Caco-2 (cell line): ENCODE results near the gene ZSCAN2. TPM values are rescaled to one million over a fixed set of nuclear protein-coding genes. Genes with fewer than 3 reads are reported as not detected.
"Not testable (repeated sequence)": the region's sequence is repeated elsewhere in the genome, so short reads cannot be mapped to it uniquely, and the experiment has no call there.

Experiments
- BruUV-seq: library from RNA; stranded (reverse); fragments of 400-500 nt; replicated peaks from 2 replicates; lab custom pipeline; 2021; lab: Mats Ljungman, UMichigan
- CTCF ChIA-PET: fragments of 300-600 bp; sonication (Branson Sonifier 250); formaldehyde crosslinking; loops from one replicate; lab custom pipeline; 2022; ENCODE audit warnings: antibody characterized with exemption; lab: Charles Lee
- POLR2A ChIA-PET: fragments of 300-600 bp; sonication (Branson Sonifier 250); formaldehyde crosslinking; loops from one replicate; lab custom pipeline; 2022; ENCODE audit warnings: antibody characterized with exemption; lab: Charles Lee
- DNase-seq, 2 experiments: peaks; one replicate each; pipeline versions ENCODE4 v3.0.0 to v3.0.0-alpha.2; 2020 to 2022
- H3K27me3 ChIP-seq: replicated peaks from 2 replicates; pipeline ENCODE4 v1.6.0; 2011; ENCODE audit warnings: low read length; ENCODE audit not compliant: control insufficient read depth, insufficient read depth
- H3K36me3 ChIP-seq: 2 replicates; pipeline ENCODE4 v1.5.1; 2011; ENCODE audit warnings: low read length; ENCODE audit not compliant: control insufficient read depth, insufficient read depth
- H3K4me1 ChIP-seq: fragments of 250-450 bp; sonication (Bioruptor Pico); 2 replicates; pipeline ENCODE4 v1.5.1; 2020; ENCODE audit warnings: mild to moderate bottlenecking
- H3K4me3 ChIP-seq: 2 replicates; pipeline ENCODE4 v1.5.1; 2011; ENCODE audit warnings: low read depth, mild to moderate bottlenecking, control low read depth, low read length
- H3K9me3 ChIP-seq: fragments of 250-450 bp; sonication (Bioruptor Pico); 2 replicates; pipeline ENCODE4 v1.5.1; 2020; ENCODE audit warnings: mild to moderate bottlenecking, moderate library complexity
- H3K27ac Mint-ChIP-seq: one replicate; pipeline ENCODE4 v1.8.0; 2022; ENCODE audit warnings: mixed read lengths; ENCODE audit not compliant: unreplicated experiment
- H3K27me3 Mint-ChIP-seq: one replicate; pipeline ENCODE4 v1.8.0; 2022; ENCODE audit warnings: mixed read lengths; ENCODE audit not compliant: insufficient read depth, unreplicated experiment
- H3K36me3 Mint-ChIP-seq: one replicate; pipeline ENCODE4 v1.8.0; 2022; ENCODE audit warnings: mild to moderate bottlenecking, mixed read lengths; ENCODE audit not compliant: insufficient read depth, unreplicated experiment
- H3K4me1 Mint-ChIP-seq: one replicate; pipeline ENCODE4 v1.8.0; 2022; ENCODE audit warnings: low read depth, mixed read lengths; ENCODE audit not compliant: unreplicated experiment
- H3K4me3 Mint-ChIP-seq: one replicate; pipeline ENCODE4 v1.8.0; 2022; ENCODE audit warnings: mild to moderate bottlenecking, moderate library complexity, mixed read lengths; ENCODE audit not compliant: unreplicated experiment
- H3K9me3 Mint-ChIP-seq: one replicate; pipeline ENCODE4 v1.8.0; 2022; ENCODE audit warnings: mixed read lengths; ENCODE audit not compliant: unreplicated experiment
- CTCF ChIP-seq, 2 experiments: fragments of 200-600 bp in 1 of 2; IDR thresholded peaks; 1 replicate in 1 of 2; 2 replicates in 1 of 2; pipeline versions ENCODE4 v1.5.1 to v1.8.0; 2011 to 2022; ENCODE audit warnings: antibody characterized with exemption in 1 of 2, control low read depth in 1 of 2, inconsistent platforms in 1 of 2, low read depth in 1 of 2, low read length in 1 of 2, mild to moderate bottlenecking in 1 of 2, moderate library complexity in 1 of 2; ENCODE audit not compliant: insufficient read depth in 1 of 2, severe bottlenecking in 1 of 2, unreplicated experiment in 1 of 2
- intact Hi-C: fragments of 100-400 bp; cut with micrococcal nuclease; formaldehyde crosslinking; loops from one replicate; pipeline ENCODE4 v1.10.0; 2022; ENCODE audit not compliant: unreplicated experiment
- total RNA-seq: library from RNA; stranded (reverse); gene quantifications from 2 replicates; pipeline ENCODE4 v1.2.3, GENCODE V29; 2022

The ZSCAN2 gene
- total RNA-seq, 1 experiment from 2014 or later: 12.9 TPM

DNA sequence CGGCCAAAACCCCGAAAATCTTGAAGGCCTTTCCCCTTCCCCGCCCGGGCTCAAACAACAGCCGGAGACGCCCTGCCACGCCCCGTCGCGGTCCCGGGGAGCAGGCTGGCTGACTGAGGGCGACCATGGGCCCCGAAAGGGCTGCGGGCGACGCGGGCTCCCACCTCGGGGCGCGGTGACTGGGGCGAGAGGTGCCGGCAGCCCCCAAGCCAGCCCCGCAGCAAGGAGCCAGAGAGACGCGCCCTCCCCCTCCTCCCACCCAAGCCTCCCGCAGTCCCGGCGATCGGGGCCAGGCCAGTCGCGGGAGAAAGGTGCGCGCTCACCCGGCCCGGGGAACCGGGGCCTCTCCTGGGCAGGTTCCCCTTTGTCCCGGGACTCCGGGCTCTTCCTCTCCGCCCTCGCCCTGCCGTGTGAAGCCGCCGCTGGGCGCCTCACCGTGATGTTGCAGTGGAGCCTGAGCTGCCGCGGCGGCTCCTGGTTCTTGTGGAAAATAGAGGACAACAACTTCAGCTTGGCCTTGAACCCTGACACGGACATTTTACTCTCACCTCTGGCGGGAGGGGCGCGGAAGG lies 30.6 kb upstream of the ZSCAN2 start:
- intact Hi-C loops: no loop called here
- no TSS peak for BruUV-seq
- peak overlapping the region; percentile 21 for H3K27ac Mint-ChIP-seq

DNA sequence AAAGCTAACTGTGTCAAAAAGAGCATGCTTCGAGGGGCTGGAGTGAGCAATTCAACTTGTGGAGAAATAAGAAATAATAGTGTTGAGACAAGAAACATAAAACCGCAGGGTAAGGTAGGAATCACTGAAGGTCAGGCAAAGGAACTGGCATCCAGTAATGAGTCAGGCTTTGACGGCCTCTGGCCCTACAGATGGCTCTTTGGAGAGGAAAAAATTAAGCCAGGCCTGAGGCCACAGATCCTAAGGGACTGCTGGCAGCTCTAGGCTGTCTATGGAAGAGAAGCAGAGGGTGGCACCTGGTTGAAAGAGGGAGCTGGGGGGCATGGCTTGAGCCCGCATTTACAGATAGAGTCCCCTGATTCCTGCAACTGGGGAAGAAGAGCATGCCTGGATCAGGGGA lies 28.6 kb upstream of the ZSCAN2 start:
- Mint-ChIP-seq H3K27me3 (no peaks in the 10 kb centered on the region), H3K27ac (no peak overlapping the region), H3K4me1 (peaks cover 6% of the 10 kb centered on the region), H3K9me3 (no peaks in the 10 kb centered on the region), H3K4me3 (no peak overlapping the region), H3K36me3 (no peaks in the 10 kb centered on the region)
- no TSS peak for BruUV-seq
- Histone ChIP-seq H3K36me3 (no peaks in the 10 kb centered on the region), H3K9me3 (no peaks in the 10 kb centered on the region), H3K4me3 (no peak overlapping the region), H3K4me1 (peaks cover 3% of the 10 kb centered on the region; the same call in 1 of the 2 replicates), H3K27me3 (no peaks in the 10 kb centered on the region)
- POLR2A ChIA-PET: no interaction called here
- TF ChIP-seq CTCF (IDR thresholded peaks at IDR 0.05; ENCODE audit: insufficient read depth in 1 of 2, low read depth in 1 of 2, low read length in 1 of 2, severe bottlenecking in 1 of 2, unreplicated experiment in 1 of 2): no peak
- intact Hi-C loops: no loop called here
- no peak for DNase-seq
- CTCF ChIA-PET: no interaction called here

More for the DNA sequence above, 30.6 kb upstream of the ZSCAN2 start:
- no peaks in the 10 kb centered on the region for H3K36me3 ChIP-seq
- Mint-ChIP-seq H3K4me3 (peak overlapping the region; percentile 80), H3K9me3 (no peaks in the 10 kb centered on the region), H3K27me3 (no peaks in the 10 kb centered on the region), H3K4me1 (no peaks in the 10 kb centered on the region), H3K36me3 (no peaks in the 10 kb centered on the region)
- H3K9me3 ChIP-seq: no peaks in the 10 kb centered on the region
- no peak for TF ChIP-seq CTCF (IDR thresholded peaks at IDR 0.05; ENCODE audit: insufficient read depth in 1 of 2, low read depth in 1 of 2, low read length in 1 of 2, severe bottlenecking in 1 of 2, unreplicated experiment in 1 of 2)
- H3K4me3 ChIP-seq: peak overlapping the region; percentile 74
- no peak for DNase-seq
- no peaks in the 10 kb centered on the region for H3K4me1 ChIP-seq
- H3K27me3 ChIP-seq: no peaks in the 10 kb centered on the region
- ChIA-PET POLR2A (no interaction called here), CTCF (interaction anchor here (0.7 to 1.3 kb wide), 11 partner anchors 9 to 398 kb away, joined by 3 to 24 read pairs (median 5); no protein-coding TSS in a partner anchor)

DNA sequence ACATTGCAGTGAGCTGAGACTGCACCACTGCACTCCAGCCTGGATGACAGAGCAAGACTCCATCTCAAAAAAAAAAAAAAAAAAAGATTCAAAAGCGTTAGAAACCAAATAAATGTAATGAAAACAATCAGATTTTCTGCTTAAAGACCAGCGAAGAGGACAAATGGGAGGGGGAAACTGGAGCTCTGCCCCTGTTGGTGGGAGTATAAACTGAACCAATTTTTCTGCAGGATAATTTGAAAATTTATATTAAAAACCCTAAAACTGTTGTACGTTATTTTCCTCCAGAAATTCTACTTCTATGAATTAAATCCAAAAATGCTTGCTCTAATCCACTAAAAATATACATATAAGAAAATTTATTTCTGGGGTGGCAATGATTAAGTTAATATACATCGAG lies 25.3 kb upstream of the ZSCAN2 start:
- Histone ChIP-seq H3K4me1 (peaks cover 3% of the 10 kb centered on the region; the same call in 1 of the 2 replicates), H3K27me3 (no peaks in the 10 kb centered on the region), H3K36me3 (no peaks in the 10 kb centered on the region), H3K9me3 (no peaks in the 10 kb centered on the region), H3K4me3 (no peak overlapping the region)
- Mint-ChIP-seq H3K4me1 (peaks cover 21% of the 10 kb centered on the region), H3K9me3 (no peaks in the 10 kb centered on the region), H3K4me3 (no peak overlapping the region), H3K36me3 (no peaks in the 10 kb centered on the region), H3K27me3 (no peaks in the 10 kb centered on the region), H3K27ac (no peak overlapping the region)
- DNase-seq: no peak
- BruUV-seq: no TSS peak
- intact Hi-C loops: no loop called here
- no peak for TF ChIP-seq CTCF (IDR thresholded peaks at IDR 0.05; ENCODE audit: insufficient read depth in 1 of 2, low read depth in 1 of 2, low read length in 1 of 2, severe bottlenecking in 1 of 2, unreplicated experiment in 1 of 2)
- ChIA-PET CTCF (interaction anchor here (0.6 to 1.1 kb wide), 4 partner anchors 64 to 577 kb away, joined by 3 to 7 read pairs (median 4); no protein-coding TSS in a partner anchor), POLR2A (no interaction called here)

DNA sequence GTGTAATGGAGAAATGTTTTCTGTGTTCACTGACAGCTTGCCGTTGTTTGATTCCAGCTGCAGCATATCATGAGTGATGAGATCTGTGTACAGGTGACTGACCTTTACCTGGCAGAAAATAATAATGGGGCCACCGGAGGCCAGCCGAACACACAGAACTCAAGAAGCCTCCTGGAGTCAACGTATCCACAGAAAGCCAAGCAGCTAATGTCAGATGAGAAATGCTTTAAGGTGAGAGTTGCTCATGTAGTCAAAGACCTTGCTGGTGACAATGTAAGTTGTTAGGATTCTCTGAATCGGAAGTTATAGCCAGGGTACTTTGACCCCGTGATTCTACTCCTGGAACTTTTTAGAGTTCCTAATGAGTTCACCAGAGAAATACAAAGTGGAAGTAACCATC lies 22.9 kb upstream of the ZSCAN2 start:
- H3K36me3 Mint-ChIP-seq, POLR2A ChIA-PET, H3K36me3 ChIP-seq, CTCF ChIA-PET, H3K27me3 ChIP-seq, H3K4me3 Mint-ChIP-seq, DNase-seq, H3K27ac Mint-ChIP-seq, H3K9me3 ChIP-seq, H3K27me3 Mint-ChIP-seq, intact Hi-C loops, H3K4me1 ChIP-seq, H3K4me3 ChIP-seq, H3K9me3 Mint-ChIP-seq, BruUV-seq: not testable (repeated sequence)
- peaks cover 21% of the 10 kb centered on the region for H3K4me1 Mint-ChIP-seq

GRCh38 chr15:84579261-84579721 lies 21.5 kb upstream of the ZSCAN2 start:
- intact Hi-C loops, H3K4me3 Mint-ChIP-seq, H3K27me3 ChIP-seq, H3K4me3 ChIP-seq, H3K9me3 ChIP-seq, H3K36me3 Mint-ChIP-seq, DNase-seq, BruUV-seq, POLR2A ChIA-PET, H3K9me3 Mint-ChIP-seq, H3K27me3 Mint-ChIP-seq, H3K36me3 ChIP-seq, H3K4me1 ChIP-seq, H3K27ac Mint-ChIP-seq: not testable (repeated sequence)
- peaks cover 21% of the 10 kb centered on the region for H3K4me1 Mint-ChIP-seq
- CTCF ChIA-PET: interaction anchor here (1.1 to 1.7 kb wide), 3 partner anchors 8 to 244 kb away, joined by 3 to 13 read pairs (median 5); no protein-coding TSS in a partner anchor
